GM18507 (cell line): ENCODE measurements around the gene PEX14.
"Not testable (repeated sequence)": the region's sequence is repeated elsewhere in the genome, so short reads cannot be mapped to it uniquely, and the experiment has no call there.

Source experiments
- DNase-seq: peaks from one replicate; pipeline ENCODE4 v3.0.0; 2011; ENCODE audit warnings: low read depth; ENCODE audit not compliant: insufficient read length; ENCODE audit errors: extremely low spot score
- FAIRE-seq: peaks from 2 replicates; lab custom pipeline; 2011; peaks lifted over from hg19 to GRCh38; lab: Jason Lieb, UNC

PEX14 gene

DNA sequence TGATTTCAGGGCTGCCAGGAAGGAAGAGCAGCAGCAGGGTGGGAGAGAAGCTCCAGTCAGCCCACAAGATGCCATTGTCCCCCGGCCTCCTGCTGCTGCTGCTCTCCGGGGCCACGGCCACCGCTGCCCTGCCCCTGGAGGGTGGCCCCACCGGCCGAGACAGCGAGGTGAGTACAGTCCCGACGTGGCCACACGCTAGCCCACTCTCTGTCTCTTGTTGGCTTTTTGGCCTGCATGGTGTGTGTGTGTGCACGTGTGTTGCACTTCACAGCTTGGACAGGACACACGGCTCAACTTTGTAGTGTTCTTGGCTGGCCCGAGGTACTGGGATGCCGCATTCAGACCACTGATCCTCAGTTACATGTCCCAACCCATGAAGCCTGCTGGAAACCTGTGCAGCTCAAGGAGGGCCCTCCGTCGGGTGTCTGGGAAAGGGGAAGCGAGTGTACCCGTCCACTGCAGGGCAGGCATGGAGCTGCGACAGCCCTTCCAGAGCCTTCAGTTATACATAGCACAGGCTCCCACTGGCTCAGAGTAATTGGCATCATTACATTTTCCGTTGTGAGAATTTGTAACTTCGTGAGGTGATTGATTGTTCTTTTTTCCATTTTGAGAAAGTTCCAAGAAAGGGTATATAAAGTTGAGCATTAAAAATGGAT lies 24.5 kb upstream of the PEX14 start:
- DNase-seq (no peak), FAIRE-seq (no peak)

DNA sequence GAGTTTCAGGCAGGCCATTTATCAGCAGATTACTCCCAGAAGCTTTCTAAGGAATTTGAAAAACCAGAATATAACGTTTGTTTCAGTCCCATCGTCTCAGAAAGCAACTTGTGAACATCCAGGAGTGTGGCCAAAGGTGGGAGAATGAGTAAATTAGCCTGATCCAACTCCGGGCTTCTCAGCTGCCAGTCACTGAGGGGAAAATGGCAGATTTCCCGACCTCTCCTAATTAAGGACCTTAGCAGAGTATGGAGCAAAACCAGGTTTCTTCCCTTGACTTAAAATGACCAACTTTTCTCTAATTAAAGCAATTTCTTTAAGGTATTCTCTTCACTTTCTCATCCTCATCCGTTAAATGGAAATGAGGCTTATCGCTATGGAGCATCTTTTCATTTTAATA lies 23.9 kb upstream of the PEX14 start:
- FAIRE-seq (no peak), DNase-seq (no peak)

DNA sequence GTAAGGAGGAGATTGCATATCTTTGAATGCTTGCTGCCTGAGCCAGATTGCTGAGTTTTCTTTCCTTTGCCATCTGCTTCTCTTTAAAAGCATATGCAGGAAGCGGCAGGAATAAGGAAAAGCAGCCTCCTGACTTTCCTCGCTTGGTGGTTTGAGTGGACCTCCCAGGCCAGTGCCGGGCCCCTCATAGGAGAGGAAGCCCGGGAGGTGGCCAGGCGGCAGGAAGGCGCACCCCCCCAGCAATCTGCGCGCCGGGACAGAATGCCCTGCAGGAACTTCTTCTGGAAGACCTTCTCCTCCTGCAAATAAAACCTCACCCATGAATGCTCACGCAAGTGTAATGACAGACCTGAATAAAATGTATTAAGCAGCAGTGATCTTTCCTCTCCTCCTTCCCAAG lies 23.5 kb upstream of the PEX14 start:
- FAIRE-seq (no peak), DNase-seq (no peak)

DNA sequence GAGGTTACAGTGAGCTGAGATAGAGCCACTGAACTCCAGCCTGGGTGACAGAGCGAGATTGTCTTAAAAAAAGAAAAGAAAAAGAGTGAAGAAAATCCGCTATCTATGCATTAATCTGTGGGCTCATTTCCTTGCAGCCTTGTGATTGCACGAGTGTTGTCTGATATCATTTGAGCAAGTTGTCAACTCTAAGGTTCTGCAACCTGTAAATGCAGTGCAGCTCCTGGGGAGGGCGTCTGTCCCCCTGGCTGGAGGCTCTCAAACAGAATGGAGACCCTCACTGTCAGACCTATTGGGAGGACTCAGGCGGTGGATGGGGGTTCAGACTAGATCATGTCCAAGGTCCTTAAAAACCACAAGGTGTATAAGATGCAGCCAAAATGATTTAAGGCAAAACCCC lies 18.7 kb upstream of the PEX14 start:
- no peak for DNase-seq
- no peak for FAIRE-seq

DNA sequence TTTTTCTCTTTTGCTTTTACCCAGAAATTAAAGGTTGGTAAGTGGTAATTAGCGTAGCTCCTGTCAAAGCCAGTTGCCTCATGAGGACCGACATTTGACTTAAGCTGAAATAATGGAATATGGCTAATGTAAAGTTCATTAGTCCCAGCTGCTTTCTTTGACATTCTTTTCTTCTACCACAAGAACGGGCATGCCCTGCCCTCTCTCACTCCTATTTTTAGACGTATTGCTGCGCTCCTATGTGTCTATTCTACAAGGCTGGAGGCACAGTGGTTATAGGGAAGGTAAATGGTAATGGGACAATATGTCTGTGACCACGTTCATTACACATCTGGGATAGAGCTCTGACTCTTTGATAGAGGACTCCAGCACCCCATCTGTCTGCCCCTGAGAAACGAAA lies 18.1 kb upstream of the PEX14 start:
- no peak for DNase-seq
- no peak for FAIRE-seq

DNA sequence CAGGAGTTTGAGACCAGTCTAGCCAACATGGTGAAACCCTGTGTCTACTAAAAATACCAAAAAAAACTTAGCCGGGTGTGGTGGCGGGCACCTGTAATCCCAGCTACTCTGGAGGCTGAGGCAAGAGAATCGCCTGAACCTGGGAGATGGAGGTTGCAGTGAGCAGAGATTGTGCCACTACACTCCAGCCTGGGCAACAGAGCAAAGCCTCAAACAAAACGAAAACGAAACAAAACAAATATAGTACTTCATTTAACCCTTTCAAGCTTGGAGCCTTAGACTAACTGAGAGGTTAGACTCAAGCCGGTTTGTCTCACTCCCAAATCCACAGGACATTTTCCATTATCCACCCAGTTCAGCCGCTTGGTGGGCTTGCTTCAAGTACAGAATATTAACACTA lies 17.3 kb upstream of the PEX14 start:
- not testable (repeated sequence) for FAIRE-seq, DNase-seq

DNA sequence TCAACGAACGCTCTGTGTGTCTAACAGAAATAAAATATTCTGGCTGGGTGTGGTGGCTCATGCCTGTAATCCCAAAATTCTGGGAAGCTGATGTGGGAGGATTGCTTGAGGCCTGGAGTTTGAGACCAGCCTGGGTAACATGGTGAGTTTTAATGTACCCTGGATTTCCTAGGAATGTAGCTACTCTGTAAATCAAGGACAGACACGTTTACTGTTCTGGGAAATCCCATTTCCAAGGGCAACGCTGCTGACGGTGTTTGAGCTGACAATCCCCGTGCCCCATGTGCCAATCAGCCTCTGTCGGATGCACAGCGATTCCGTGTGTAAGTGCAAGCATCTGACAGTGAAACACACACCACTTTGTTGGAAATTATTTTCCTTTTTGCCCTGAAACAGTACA lies 16.9 kb upstream of the PEX14 start:
- DNase-seq (no peak), FAIRE-seq (no peak)

DNA sequence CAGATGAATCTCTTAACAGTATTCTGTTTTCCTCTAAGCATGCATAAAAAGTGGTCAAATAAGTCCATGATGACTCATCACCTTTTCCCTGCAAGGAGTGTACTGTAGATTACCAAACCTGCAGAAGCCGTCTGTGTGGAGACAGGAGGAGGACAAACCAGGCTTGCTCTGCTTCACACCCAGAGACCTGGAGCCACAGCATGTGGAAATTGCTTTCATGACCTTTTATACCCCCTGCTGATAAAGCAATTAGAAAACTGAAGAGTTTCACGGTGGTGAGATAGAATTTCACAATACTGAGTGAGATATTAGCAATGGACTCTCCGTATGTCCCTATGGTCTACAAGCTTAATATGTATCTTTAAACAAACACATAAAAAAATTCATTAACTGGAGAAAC lies 15.6 kb upstream of the PEX14 start:
- no peak for FAIRE-seq

DNA sequence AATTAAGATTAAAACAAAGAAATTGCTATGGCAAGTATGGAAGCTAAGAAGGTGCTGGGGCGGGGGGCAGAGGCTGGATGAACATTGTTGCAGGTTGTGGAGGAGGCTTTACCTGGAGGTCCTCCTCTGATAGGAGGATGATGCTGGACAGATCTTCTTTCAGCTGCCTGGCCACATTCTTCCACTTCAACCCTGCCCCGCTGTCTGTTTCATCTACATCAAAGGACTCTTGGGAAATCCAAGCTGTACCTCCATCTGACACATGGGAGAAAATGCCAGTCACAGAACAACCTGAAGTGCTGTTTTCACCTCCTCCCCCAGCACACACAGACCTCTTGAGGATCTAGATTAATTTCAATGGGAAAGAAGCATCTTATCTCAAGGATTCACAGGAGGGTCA lies 7.7 kb upstream of the PEX14 start:
- DNase-seq (no peak), FAIRE-seq (no peak)

More for the DNA sequence above, 15.6 kb upstream of the PEX14 start:
- DNase-seq, result no peak

DNA sequence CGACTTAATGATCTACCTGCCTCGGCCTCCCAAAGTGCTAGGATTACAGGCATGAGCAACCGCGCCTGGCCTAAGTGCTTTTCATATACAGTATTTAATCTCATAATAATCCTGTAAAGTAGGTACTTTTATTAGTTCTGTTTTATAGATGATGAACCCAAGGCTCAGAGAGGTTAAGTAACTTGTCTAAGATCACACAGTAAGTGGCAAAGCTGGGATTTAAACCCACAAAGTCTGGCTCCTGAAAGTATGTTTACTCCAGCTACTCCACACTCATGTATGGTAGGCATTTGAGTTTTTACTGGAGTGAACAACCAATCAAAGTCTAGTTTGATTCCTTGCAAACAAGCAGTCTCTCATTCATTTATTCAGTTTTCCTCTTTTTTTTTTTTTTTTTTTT lies 4.7 kb upstream of the PEX14 start:
- DNase-seq (no peak), FAIRE-seq (no peak)

DNA sequence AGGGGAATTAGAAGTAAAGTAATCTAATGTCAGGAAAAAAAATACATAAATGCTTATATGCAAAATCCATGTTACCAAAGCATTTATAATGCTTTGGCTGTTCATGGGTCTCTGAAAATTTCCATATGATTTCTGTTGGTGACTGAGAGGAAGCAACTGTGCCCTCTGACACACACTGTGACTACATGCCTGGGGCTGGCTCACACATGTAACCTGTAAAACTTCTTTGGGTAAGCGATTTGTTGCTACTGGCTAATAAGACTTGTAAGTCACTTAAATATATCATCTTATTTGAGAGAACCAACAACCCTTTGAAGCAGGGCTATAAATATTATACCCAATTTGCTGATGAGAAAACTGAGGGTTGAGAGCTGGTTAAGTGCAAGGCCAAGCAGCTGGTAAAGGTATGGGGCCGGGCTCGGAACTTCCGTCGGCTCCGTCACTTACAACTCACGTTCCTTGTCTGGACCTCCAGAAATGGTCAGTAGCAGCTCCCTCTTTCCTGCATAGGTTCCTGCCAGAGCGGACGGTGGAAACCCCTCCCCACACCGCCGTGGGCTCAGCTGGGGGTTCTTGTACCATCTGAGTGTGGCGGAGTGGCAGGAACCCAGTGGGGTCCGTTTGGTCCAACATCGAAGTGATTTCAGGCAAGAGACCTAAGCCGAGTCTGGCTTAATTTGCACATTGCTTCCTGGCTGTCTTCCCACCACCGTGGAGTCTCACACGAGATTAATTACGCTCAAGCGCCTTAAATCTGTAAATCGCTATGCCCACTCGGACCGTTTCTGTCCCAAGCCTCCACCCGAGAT lies 3.1 kb upstream of the PEX14 start:
- no peak for FAIRE-seq

DNA sequence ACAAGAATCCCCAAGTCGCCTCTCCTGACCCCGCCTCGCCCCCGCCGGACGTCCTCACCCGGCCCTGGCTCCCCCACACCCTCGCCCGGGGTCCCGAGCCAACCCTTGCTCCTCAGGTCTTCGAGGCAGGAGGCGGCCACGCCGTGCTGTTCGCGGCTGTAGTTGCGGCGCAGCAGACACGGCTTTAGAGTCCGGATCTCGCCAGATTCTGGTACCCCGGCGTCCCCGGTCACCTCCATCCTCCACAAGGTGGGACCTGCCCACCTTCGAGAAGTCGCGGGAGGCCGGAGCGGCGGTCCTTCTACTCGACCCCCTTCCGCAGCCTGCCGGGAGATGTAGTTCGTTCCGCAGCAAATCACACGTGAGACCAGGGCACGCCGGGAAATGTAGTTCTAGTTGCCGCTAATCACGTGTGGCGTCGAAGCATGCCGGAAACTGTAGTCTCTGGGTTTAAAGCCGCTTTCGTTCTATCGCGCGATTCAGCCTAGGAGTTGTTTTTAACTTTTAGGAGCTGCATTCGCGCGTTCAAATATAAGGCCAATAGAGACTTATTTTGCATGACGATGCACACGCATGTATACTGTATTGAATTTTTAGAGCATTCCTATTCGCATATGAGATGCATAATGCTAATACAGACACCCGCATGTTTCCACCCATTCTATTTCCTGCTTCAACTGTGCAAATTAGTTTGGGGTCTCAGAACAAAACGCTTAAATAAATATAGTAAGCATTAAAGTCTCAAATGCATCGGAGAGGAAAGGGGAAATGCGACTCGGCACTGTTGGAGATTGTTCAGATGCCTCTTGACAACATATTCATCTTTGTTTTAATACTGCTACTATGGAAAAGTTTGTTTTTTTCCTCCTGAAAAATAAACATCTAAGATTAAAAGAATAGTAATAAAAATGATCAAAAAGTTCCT lies 2.3 kb upstream of the PEX14 start, which contains the start of gene DFFA:
Gene DFFA (minus strand): TSS at position 310 of the 925 bp plus-strand sequence. CDS start 71 bp downstream, at position 239.
- FAIRE-seq (peak; percentile 93), DNase-seq (peak; percentile 84)

More for the DNA sequence above, 3.1 kb upstream of the PEX14 start:
- no peak for DNase-seq

DNA sequence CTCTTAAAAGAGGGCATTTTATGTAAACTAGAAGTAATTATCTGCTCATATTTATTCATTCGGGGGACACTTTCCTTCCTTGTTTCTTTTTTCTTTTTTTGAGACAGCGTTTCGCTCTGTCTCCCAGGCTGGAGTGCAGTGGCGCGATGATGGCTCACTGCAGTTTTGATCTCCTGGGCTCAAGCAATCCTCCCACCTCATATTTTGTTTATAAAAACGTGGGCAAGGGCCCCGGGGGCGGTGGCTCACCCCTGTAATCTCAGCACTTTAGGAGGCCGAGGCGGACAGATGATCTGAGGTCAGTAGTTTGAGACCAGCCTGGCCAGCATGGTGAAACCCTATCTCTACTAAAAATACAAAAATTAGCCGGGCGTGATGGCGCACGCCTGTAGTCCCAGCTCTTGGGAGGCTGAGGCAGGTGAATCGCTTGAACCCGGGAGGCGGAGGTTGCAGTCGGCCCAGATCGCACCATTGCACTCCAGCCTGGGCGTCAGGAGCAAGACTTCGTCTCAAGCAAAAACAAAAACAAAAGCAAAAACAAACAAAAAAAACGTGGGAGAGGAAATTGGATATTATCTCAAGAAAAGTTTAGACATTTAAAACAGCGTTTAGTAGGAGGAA lies 1.5 kb upstream of the PEX14 start:
- DNase-seq (no peak), FAIRE-seq (peak; percentile 21)

DNA sequence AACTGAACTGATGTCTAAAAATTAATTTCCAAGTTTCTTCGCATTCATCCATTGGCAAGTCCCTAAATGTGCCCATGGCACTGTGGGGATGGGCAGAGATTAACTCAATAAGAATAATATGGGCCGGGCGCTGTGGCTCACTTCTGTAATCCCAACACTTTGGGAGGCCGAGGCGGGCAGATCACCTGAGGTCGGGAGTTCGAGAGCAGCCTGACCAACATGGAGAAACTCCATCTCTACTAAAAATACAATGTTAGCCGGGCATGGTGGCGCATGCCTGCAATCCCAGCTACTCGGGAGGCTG lies 489 bp upstream of the PEX14 start:
- not testable (repeated sequence) for FAIRE-seq, DNase-seq

DNA sequence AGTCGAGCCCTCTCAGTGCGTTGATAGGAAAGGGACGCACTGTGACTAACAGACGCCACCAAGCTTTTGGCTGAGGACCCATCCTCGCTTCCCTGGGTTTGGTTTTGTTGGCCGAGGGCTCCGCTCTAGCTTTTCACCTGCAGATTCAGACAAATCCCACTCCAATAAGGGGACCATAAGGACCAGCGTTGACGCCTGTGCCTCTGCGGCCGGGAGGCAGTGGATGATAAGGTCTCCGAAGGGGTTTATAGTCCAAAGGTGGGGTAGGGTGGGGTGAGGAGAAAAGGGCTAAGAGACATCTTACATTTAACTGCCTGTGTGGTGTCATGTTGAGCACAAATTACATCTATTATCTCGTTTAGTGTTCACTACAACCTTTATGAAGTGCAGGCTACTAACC lies 760 bp downstream of the PEX14 start:
- FAIRE-seq, result no peak
- no peak for DNase-seq

DNA sequence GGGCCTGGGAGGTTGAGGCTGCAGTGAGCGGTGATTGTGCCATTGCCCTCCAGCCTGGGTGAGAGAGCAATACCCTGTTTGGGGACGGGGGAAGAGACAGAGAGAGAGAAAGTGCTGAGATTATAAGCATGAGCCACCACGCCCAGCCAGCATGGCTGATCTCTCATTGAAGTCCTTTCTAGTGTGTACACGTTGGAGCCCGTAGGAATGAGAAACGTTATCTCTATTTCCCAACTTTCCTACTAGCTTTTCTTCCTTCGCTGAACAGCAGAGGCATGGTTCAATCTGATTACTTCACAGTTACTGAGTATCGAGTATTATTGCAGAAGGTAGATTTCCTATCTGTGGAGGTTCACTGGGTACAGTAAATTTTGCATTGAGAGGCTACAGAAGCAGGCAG lies 4.5 kb downstream of the PEX14 start:
- no peak for FAIRE-seq
- no peak for DNase-seq

DNA sequence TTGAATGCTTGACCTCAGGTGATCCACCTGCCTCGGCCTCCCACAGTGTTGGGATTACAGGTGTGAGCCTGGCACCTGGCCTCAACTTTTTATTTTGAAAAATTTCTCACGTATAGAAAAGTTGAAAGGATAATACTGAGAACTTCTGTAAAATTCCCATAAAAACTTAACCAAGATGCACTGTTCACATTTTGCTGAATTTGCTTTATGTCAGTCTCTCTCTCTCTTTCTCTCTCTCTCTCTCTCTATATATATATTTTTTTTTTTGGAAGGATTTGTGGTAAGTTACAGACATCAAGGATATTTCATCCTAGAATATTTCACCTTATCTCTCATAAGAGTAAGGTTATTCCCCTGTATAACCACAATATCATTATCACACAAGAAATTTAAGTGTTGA lies 5.9 kb downstream of the PEX14 start:
- FAIRE-seq (no peak), DNase-seq (no peak)

DNA sequence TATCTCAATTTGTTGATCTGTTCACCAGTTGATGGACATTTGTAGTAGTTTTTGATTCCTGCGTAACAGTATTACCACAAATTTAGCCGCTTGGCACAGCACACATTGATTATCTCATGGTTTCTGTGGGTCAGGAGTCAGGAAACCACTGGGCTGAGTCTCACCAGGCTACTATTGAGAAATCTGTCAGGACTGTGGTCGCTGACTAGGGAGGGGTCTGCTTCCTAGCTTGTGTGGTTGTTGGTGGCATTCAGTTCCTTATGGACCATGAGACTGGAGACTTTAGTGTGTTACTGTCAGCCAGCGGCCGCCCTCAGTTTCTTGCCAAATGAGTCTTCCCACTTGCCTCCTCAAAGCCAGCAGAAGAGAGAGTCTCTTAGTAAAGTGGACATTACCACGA lies 9.8 kb downstream of the PEX14 start:
- no peak for DNase-seq
- FAIRE-seq, result no peak

DNA sequence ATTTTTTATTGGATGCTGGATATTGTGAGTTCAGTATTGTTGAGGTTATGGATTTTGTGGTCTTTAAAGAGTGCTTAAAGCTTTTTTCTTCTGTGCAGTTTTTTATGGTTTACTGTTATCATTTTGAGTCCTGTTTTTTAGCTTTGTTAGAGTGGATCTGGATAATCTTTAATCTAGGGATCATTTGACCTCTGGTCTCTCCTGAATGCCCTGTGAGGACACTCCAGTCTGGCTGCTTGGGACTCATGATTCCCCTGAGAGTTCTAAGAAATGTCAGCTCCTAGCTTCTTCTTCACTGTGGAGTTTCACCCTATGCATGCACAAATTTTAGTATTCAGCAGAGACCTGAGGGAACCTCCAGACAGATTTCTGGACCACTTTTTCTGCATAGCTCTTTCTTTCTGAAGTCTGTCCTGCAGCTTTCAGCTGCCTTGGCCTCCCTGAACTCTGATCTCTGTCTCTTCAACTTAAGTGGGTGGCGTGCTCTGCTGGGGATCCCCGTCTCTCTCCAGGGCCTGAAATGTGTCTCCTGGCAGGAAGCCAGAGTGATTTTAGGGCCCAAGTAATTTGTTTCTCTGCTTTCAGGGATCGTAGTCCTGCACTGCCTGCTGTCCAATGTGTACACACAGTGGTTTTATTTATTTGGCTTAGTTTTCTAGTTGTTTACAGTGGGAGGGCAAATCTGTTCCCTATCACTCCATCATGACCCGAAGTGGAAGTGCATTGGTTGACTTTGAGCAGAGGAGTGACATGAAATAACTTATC lies 14.7 kb downstream of the PEX14 start:
- DNase-seq (no peak), FAIRE-seq (no peak)
